H9 (cell line): Measurements from ENCODE around the gene RANGAP1. TPM values are rescaled to one million over a fixed set of nuclear protein-coding genes. Genes with fewer than 3 reads are reported as not detected.
A peak's percentile ranks its signal among the peaks of the same experiment; 100 is the strongest.

ENCODE experiments used
- DNase-seq: peaks from one replicate; pipeline ENCODE4 v3.0.0-alpha.2; 2017
- H2AFZ ChIP-seq: one replicate; pipeline ENCODE4 v1.6.1; 2013; ENCODE audit warnings: mild to moderate bottlenecking, low read length, control low read depth, moderate library complexity
- H2AK5ac ChIP-seq: 2 replicates; pipeline ENCODE4 v1.6.1; 2013; ENCODE audit warnings: low read length, control low read depth, mixed read lengths; ENCODE audit not compliant: insufficient read length
- H2BK120ac ChIP-seq: one replicate; pipeline ENCODE4 v1.6.1; 2013; ENCODE audit warnings: low read depth, mild to moderate bottlenecking, low read length, control low read depth, inconsistent platforms; ENCODE audit not compliant: poor library complexity, severe bottlenecking
- H2BK12ac ChIP-seq: 2 replicates; pipeline ENCODE4 v1.6.1; 2013; ENCODE audit warnings: low read length, control low read depth, mixed read lengths, low read depth; ENCODE audit not compliant: insufficient read length
- H2BK15ac ChIP-seq: 2 replicates; pipeline ENCODE4 v1.6.1; 2013; ENCODE audit warnings: low read depth, low read length, control low read depth
- H2BK20ac ChIP-seq: one replicate; pipeline ENCODE4 v1.6.1; 2013; ENCODE audit warnings: low read depth, mild to moderate bottlenecking, low read length, control low read depth, inconsistent platforms; ENCODE audit not compliant: poor library complexity, severe bottlenecking
- H2BK5ac ChIP-seq: 2 replicates; pipeline ENCODE4 v1.6.1; 2013; ENCODE audit warnings: low read length, control low read depth, mixed read lengths; ENCODE audit not compliant: insufficient read length
- H3K14ac ChIP-seq: 2 replicates; pipeline ENCODE4 v1.6.1; 2013; ENCODE audit warnings: low read length, control low read depth; ENCODE audit not compliant: insufficient read depth
- H3K18ac ChIP-seq: 2 replicates; pipeline ENCODE4 v1.6.1; 2013; ENCODE audit warnings: low read depth, mild to moderate bottlenecking, mixed read lengths, low read length, control low read depth; ENCODE audit not compliant: insufficient read length
- H3K23ac ChIP-seq: 2 replicates; pipeline ENCODE4 v1.6.1; 2013; ENCODE audit warnings: low read length, control low read depth, mixed read lengths, low read depth; ENCODE audit not compliant: insufficient read length
- H3K23me2 ChIP-seq: 2 replicates; pipeline ENCODE4 v1.6.1; 2013; ENCODE audit warnings: low read depth, mild to moderate bottlenecking, mixed read lengths, low read length, control low read depth; ENCODE audit not compliant: insufficient read length, poor library complexity, severe bottlenecking
- H3K27ac ChIP-seq: 2 replicates; pipeline ENCODE4 v1.5.1; 2013; ENCODE audit warnings: low read length, control low read depth, mixed read lengths, low read depth; ENCODE audit not compliant: insufficient read length
- H3K27me3 ChIP-seq: 2 replicates; pipeline ENCODE4 v1.6.1; 2013; ENCODE audit warnings: low read length, control low read depth, inconsistent platforms; ENCODE audit not compliant: insufficient read depth
- H3K4ac ChIP-seq: 2 replicates; pipeline ENCODE4 v1.6.1; 2013; ENCODE audit warnings: low read depth, mild to moderate bottlenecking, control low read depth, inconsistent platforms, low read length, moderate library complexity
- H3K4me1 ChIP-seq: 2 replicates; pipeline ENCODE4 v1.6.1; 2013; ENCODE audit warnings: low read length, control low read depth, inconsistent platforms; ENCODE audit not compliant: insufficient read depth
- H3K4me2 ChIP-seq: 2 replicates; pipeline ENCODE4 v1.6.1; 2013; ENCODE audit warnings: low read length, control low read depth, mixed read lengths; ENCODE audit not compliant: insufficient read length, insufficient read depth
- H3K56ac ChIP-seq: 2 replicates; pipeline ENCODE4 v1.6.1; 2013; ENCODE audit warnings: low read depth, mild to moderate bottlenecking, mixed read lengths, low read length, control low read depth; ENCODE audit not compliant: insufficient read length
- H3K79me1 ChIP-seq: 2 replicates; pipeline ENCODE4 v1.6.1; 2013; ENCODE audit warnings: low read depth, mild to moderate bottlenecking, moderate library complexity, low read length, control low read depth, inconsistent platforms; ENCODE audit not compliant: insufficient read depth, poor library complexity, severe bottlenecking
- H3K79me2 ChIP-seq: 2 replicates; pipeline ENCODE4 v1.6.1; 2013; ENCODE audit warnings: low read length, control low read depth, inconsistent platforms; ENCODE audit not compliant: insufficient read depth
- H3K9ac ChIP-seq: 2 replicates; pipeline ENCODE4 v1.6.1; 2013; ENCODE audit warnings: low read length, control low read depth, mixed read lengths; ENCODE audit not compliant: insufficient read length; ENCODE audit errors: extremely low read depth
- H3K9me3 ChIP-seq: one replicate; pipeline ENCODE4 v1.6.1; 2013; ENCODE audit warnings: low read depth, low read length, inconsistent platforms; ENCODE audit not compliant: control insufficient read depth
- H3T11ph ChIP-seq: one replicate; pipeline ENCODE4 v1.6.1; 2013; ENCODE audit warnings: mild to moderate bottlenecking, low read length, control low read depth, inconsistent platforms
- H4K20me1 ChIP-seq: one replicate; pipeline ENCODE4 v1.6.1; 2013; ENCODE audit not compliant: control insufficient read depth, insufficient read length, insufficient read depth
- H4K5ac ChIP-seq: 2 replicates; pipeline ENCODE4 v1.6.1; 2013; ENCODE audit warnings: low read depth, mild to moderate bottlenecking, mixed read lengths, low read length, control low read depth; ENCODE audit not compliant: insufficient read length
- H4K8ac ChIP-seq: replicated peaks from 2 replicates; pipeline ENCODE4 v1.6.1; 2013; ENCODE audit warnings: low read length, control low read depth, mixed read lengths, low read depth; ENCODE audit not compliant: insufficient read length
- H4K91ac ChIP-seq: 2 replicates; pipeline ENCODE4 v1.6.1; 2013; ENCODE audit warnings: low read depth, mild to moderate bottlenecking, moderate library complexity, mixed read lengths, low read length, control low read depth; ENCODE audit not compliant: insufficient read length
- H3K27ac Mint-ChIP-seq, 3 experiments: 2 replicates in 2 of 3; 3 replicates in 1 of 3; pipeline ENCODE4 v1.8.0; 2020 to 2021; ENCODE audit warnings: mixed read lengths in 3 of 3, mild to moderate bottlenecking in 1 of 3, moderate library complexity in 1 of 3
- H3K27me3 Mint-ChIP-seq: 2 replicates; pipeline ENCODE4 v1.8.0; 2021; ENCODE audit warnings: low read depth, mild to moderate bottlenecking, moderate library complexity, mixed read lengths
- H3K36me3 Mint-ChIP-seq, 3 experiments: 2 replicates in 2 of 3; 3 replicates in 1 of 3; pipeline ENCODE4 v1.8.0; 2020 to 2021; ENCODE audit warnings: low read depth in 3 of 3, mixed read lengths in 3 of 3; ENCODE audit not compliant: insufficient read depth in 1 of 3
- H3K4me1 Mint-ChIP-seq, 2 experiments: 2 replicates each; pipeline ENCODE4 v1.8.0; 2020; ENCODE audit warnings: mixed read lengths in 2 of 2
- H3K4me3 Mint-ChIP-seq, 2 experiments: 2 replicates in 1 of 2; 3 replicates in 1 of 2; pipeline ENCODE4 v1.8.0; 2020 to 2021; ENCODE audit warnings: mild to moderate bottlenecking in 2 of 2, mixed read lengths in 2 of 2, moderate library complexity in 1 of 2
- H3K9me3 Mint-ChIP-seq, 2 experiments: 2 replicates in 1 of 2; 3 replicates in 1 of 2; pipeline ENCODE4 v1.8.0; 2020; ENCODE audit warnings: mild to moderate bottlenecking in 2 of 2, mixed read lengths in 2 of 2, moderate library complexity in 1 of 2
- WGBS: extraction: QIAGEN DNeasy Blood & Tissue Kit; methylation state at CpG from one replicate; pipeline ENCODE4 v1.1.7; 2013; ENCODE audit warnings: missing lambda C conversion rate, low lambda C conversion rate, mixed read lengths; ENCODE audit not compliant: insufficient read length; ENCODE audit errors: extremely low coverage; 5-methylcytosine and 5-hydroxymethylcytosine counted together
- total RNA-seq: library from RNA; stranded (reverse); gene quantifications from 2 replicates; pipeline ENCODE4 v1.2.1, GENCODE V29; 2021
- TF ChIP-seq, protein P1 (sequence below): fragments of 200-600 bp; sonication (generic); conservative IDR thresholded peaks from 3 replicates; pipeline ENCODE4 v1.8.0; 2021; ENCODE audit warnings: antibody characterized with exemption, mild to moderate bottlenecking

RANGAP1 gene
- total RNA-seq, 1 experiment from 2014 or later, result 130 TPM

DNA sequence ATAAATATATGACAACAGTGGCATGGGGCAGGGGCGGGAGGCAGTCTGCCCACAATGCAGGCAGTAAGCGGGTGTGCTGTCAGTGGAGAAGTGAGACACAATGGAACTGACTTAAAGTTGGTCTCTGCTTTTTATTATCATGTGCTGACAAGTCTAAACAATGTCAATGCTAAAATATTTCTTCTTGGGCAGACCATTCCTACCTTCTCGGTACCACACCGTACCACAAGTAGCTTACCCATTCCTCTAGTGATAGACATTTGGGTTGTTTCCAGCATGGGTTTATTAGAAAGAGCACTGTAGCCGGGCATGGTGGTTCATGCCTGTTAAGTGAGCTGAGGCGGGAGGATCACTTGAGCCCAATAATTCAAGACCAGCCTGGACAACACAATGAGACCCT is 42.6 kb downstream of the RANGAP1 start:
- H3K18ac ChIP-seq, result no peak overlapping the region
- no CpG with 5 or more reads among the region's 6 CpGs for WGBS
- no peak overlapping the region for H2BK20ac ChIP-seq
- H2AK5ac ChIP-seq, result no peak overlapping the region
- H3K9me3 Mint-ChIP-seq, result no peaks in the 10 kb centered on the region
- no peak overlapping the region for H2AFZ ChIP-seq
- H3K4me1 ChIP-seq, result no peaks in the 10 kb centered on the region
- no peak overlapping the region for H3K14ac ChIP-seq
- no peak overlapping the region for H3K56ac ChIP-seq
- peaks cover 4% of the 10 kb centered on the region for H3K27me3 Mint-ChIP-seq
- H4K8ac ChIP-seq, result no peak overlapping the region
- no peak overlapping the region for H2BK5ac ChIP-seq
- no peak for DNase-seq
- no peak overlapping the region for H3K23ac ChIP-seq
- H3K4me2 ChIP-seq, result no peak overlapping the region
- no peak overlapping the region for H4K91ac ChIP-seq
- no peaks in the 10 kb centered on the region for H3K9me3 ChIP-seq
- no peaks in the 10 kb centered on the region for H4K20me1 ChIP-seq
- TF ChIP-seq, protein P1, sequence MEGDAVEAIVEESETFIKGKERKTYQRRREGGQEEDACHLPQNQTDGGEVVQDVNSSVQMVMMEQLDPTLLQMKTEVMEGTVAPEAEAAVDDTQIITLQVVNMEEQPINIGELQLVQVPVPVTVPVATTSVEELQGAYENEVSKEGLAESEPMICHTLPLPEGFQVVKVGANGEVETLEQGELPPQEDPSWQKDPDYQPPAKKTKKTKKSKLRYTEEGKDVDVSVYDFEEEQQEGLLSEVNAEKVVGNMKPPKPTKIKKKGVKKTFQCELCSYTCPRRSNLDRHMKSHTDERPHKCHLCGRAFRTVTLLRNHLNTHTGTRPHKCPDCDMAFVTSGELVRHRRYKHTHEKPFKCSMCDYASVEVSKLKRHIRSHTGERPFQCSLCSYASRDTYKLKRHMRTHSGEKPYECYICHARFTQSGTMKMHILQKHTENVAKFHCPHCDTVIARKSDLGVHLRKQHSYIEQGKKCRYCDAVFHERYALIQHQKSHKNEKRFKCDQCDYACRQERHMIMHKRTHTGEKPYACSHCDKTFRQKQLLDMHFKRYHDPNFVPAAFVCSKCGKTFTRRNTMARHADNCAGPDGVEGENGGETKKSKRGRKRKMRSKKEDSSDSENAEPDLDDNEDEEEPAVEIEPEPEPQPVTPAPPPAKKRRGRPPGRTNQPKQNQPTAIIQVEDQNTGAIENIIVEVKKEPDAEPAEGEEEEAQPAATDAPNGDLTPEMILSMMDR, result no peak
- H3K27ac ChIP-seq, result no peak overlapping the region
- H3K27ac Mint-ChIP-seq, result peak overlapping the region in 1 of 3 experiments; percentile 75; a peak in 1 of 7 replicates
- H3K23me2 ChIP-seq, result no peaks in the 10 kb centered on the region
- H2BK120ac ChIP-seq, result no peak overlapping the region
- no peak overlapping the region for H3K4me3 Mint-ChIP-seq
- H2BK12ac ChIP-seq, result no peak overlapping the region
- no peak overlapping the region for H4K5ac ChIP-seq
- no peak overlapping the region for H3T11ph ChIP-seq
- no peaks in the 10 kb centered on the region for H3K79me2 ChIP-seq
- no peak overlapping the region for H3K4ac ChIP-seq
- H3K36me3 Mint-ChIP-seq, result peaks cover 6 to 28% (median 20%) of the 10 kb centered on the region in 3 experiments; a peak in 6 of 7 replicates
- no peaks in the 10 kb centered on the region for H3K79me1 ChIP-seq
- peaks cover 3% of the 10 kb centered on the region in 2 experiments; a peak in 3 of 4 replicates for H3K4me1 Mint-ChIP-seq
- no peaks in the 10 kb centered on the region for H3K27me3 ChIP-seq
- no peak overlapping the region for H3K9ac ChIP-seq
- H2BK15ac ChIP-seq, result no peak overlapping the region
